Endothelial cell of umbilical vein (primary cell): ENCODE measurements around the gene SESN3. TPM values are rescaled to one million over a fixed set of nuclear protein-coding genes. Genes with fewer than 3 reads are reported as not detected.

Experiments used
- BruUV-seq: library from RNA; stranded (reverse); fragments of 400-500 nt; replicated peaks from 2 replicates; lab custom pipeline; 2021; lab: Mats Ljungman, UMichigan
- CTCF ChIA-PET: fragments of 300-600, 350-600 bp; sonication (Branson Sonifier 250); formaldehyde crosslinking; loops from one replicate; lab custom pipeline; 2021; ENCODE audit warnings: antibody characterized with exemption, inconsistent platforms; lab: Charles Lee
- POLR2A ChIA-PET: fragments of 300-600, 350-600 bp; sonication (Branson Sonifier 250); formaldehyde crosslinking; loops from one replicate; lab custom pipeline; 2021; ENCODE audit warnings: antibody characterized with exemption, inconsistent platforms; lab: Charles Lee
- DNase-seq: peaks from one replicate; pipeline ENCODE4 v3.0.0-alpha.2; 2011; ENCODE audit warnings: low read depth, low spot score
- FAIRE-seq: peaks from 2 replicates; lab custom pipeline; 2011; peaks lifted over from hg19 to GRCh38; lab: Jason Lieb, UNC
- H2AFZ ChIP-seq: 2 replicates; pipeline ENCODE4 v1.6.0; 2012; ENCODE audit warnings: low read depth, low read length, control low read depth, inconsistent platforms
- H3K27ac ChIP-seq: 2 replicates; pipeline ENCODE4 v1.5.1; 2011; ENCODE audit warnings: low read depth, mild to moderate bottlenecking, control low read depth, low read length, moderate library complexity; ENCODE audit not compliant: insufficient read depth
- H3K27me3 ChIP-seq, 2 experiments: 2 replicates each; pipeline versions ENCODE4 v1.6.0 to v1.6.1; 2011; ENCODE audit warnings: low read length in 2 of 2, mixed read lengths in 1 of 2; ENCODE audit not compliant: control insufficient read depth in 2 of 2, insufficient read depth in 2 of 2
- H3K36me3 ChIP-seq, 2 experiments: 2 replicates in 1 of 2; 3 replicates in 1 of 2; pipeline ENCODE4 v1.5.1; 2011; ENCODE audit warnings: low read length in 2 of 2, mild to moderate bottlenecking in 1 of 2, moderate library complexity in 1 of 2; ENCODE audit not compliant: control insufficient read depth in 2 of 2, insufficient read depth in 2 of 2; ENCODE audit errors: extremely low read depth in 1 of 2
- H3K4me1 ChIP-seq: 3 replicates; pipeline ENCODE4 v1.5.1; 2011; ENCODE audit warnings: mild to moderate bottlenecking, low read length; ENCODE audit not compliant: control insufficient read depth, insufficient read depth; ENCODE audit errors: extremely low read depth
- H3K4me2 ChIP-seq: 2 replicates; pipeline ENCODE4 v1.6.1; 2011; ENCODE audit warnings: low read length, control low read depth, mixed read lengths; ENCODE audit not compliant: insufficient read depth
- H3K4me3 ChIP-seq, 3 experiments: fragments of 200-600 bp in 1 of 3; sonication (generic), shearing (Covaris generic) in 1 of 3; replicated peaks in 1 of 3; 2 replicates each; pipeline ENCODE4 v1.5.1; 2011 to 2016; ENCODE audit warnings: control low read depth in 3 of 3, low read length in 3 of 3, mild to moderate bottlenecking in 2 of 3, inconsistent platforms in 1 of 3, low read depth in 1 of 3, moderate library complexity in 1 of 3; ENCODE audit not compliant: insufficient read depth in 1 of 3
- H3K79me2 ChIP-seq: 2 replicates; pipeline ENCODE4 v1.6.0; 2012; ENCODE audit warnings: low read length, inconsistent platforms; ENCODE audit not compliant: control insufficient read depth, insufficient read depth
- H3K9ac ChIP-seq: replicated peaks from 2 replicates; pipeline ENCODE3; 2011; ENCODE audit warnings: low read length, control low read depth; ENCODE audit not compliant: insufficient read depth; ENCODE audit errors: extremely low read depth
- H3K9me1 ChIP-seq: replicated peaks from 3 replicates; pipeline ENCODE4 v1.6.0; 2011; ENCODE audit warnings: mild to moderate bottlenecking, low read length; ENCODE audit not compliant: control insufficient read depth, insufficient read depth; ENCODE audit errors: extremely low read depth
- H3K9me3 ChIP-seq: replicated peaks from 2 replicates; pipeline ENCODE4 v1.5.1; 2012; ENCODE audit warnings: low read length, inconsistent platforms; ENCODE audit not compliant: control insufficient read depth, insufficient read depth
- H4K20me1 ChIP-seq: replicated peaks from 2 replicates; pipeline ENCODE3; 2011; ENCODE audit warnings: mild to moderate bottlenecking, low read length; ENCODE audit not compliant: control insufficient read depth, insufficient read depth; ENCODE audit errors: extremely low read depth
- EZH2 ChIP-seq: IDR thresholded peaks from 2 replicates; pipeline ENCODE4 v1.6.1; 2012; ENCODE audit warnings: borderline replicate concordance, low read depth, mild to moderate bottlenecking, moderate library complexity, low read length, inconsistent platforms; ENCODE audit not compliant: severe bottlenecking
- FOS ChIP-seq: IDR thresholded peaks from 2 replicates; pipeline ENCODE4 v1.6.1; 2011; ENCODE audit warnings: mild to moderate bottlenecking, low read length, moderate library complexity, borderline replicate concordance; ENCODE audit not compliant: insufficient read depth
- GATA2 ChIP-seq: IDR thresholded peaks from 2 replicates; pipeline ENCODE4 v1.7.0; 2011; ENCODE audit warnings: low read depth, mild to moderate bottlenecking, moderate library complexity, mixed read lengths, low read length; ENCODE audit not compliant: insufficient read length, insufficient read depth
- JUN ChIP-seq: IDR thresholded peaks from 2 replicates; pipeline ENCODE4 v1.6.1; 2011; ENCODE audit warnings: borderline replicate concordance, low read depth; ENCODE audit not compliant: insufficient read length, insufficient read depth
- MYC ChIP-seq: IDR thresholded peaks from one replicate; pipeline ENCODE4 v1.6.1; 2011; ENCODE audit warnings: mild to moderate bottlenecking, low read depth, low read length
- POLR2A ChIP-seq: IDR thresholded peaks from 2 replicates; pipeline ENCODE4 v1.6.1; 2012; ENCODE audit warnings: low read depth, mild to moderate bottlenecking, control low read depth, low read length
- POLR2AphosphoS5 ChIP-seq: IDR thresholded peaks from 2 replicates; pipeline ENCODE4 v1.6.1; 2012; ENCODE audit warnings: low read depth, mild to moderate bottlenecking, control low read depth, low read length, moderate library complexity; ENCODE audit not compliant: insufficient read depth
- dilution Hi-C: fragments of 300-500 bp; cut with MboI; formaldehyde crosslinking; loops from one replicate; pipeline ENCODE4 v1.15.0; 2019; ENCODE audit warnings: low sequenced_read_pairs; ENCODE audit not compliant: extremely low pct_ligation_motif_present
- intact Hi-C: fragments of 100-400 bp; cut with micrococcal nuclease; formaldehyde crosslinking; loops from one replicate; pipeline ENCODE4 v1.10.0; 2022
- polyA plus RNA-seq, 4 experiments: library from polyadenylated mRNA; depleted of rRNA in 3 of 4; stranded (reverse) in 3 of 4; unstranded in 1 of 4; fragments of >200 nt; gene quantifications; 2 replicates each; pipeline versions ENCODE4 v1.2.1 to v1.2.3, GENCODE V29; 2011 to 2012; ENCODE audit warnings: missing spikeins in 1 of 4
- total RNA-seq: library from RNA; stranded (reverse); gene quantifications from 2 replicates; pipeline ENCODE4 v1.2.3, GENCODE V29; 2021
- TF ChIP-seq, protein P1 (sequence below), 2 donors: IDR thresholded peaks; 1 replicate in 1 of 2; 2 replicates in 1 of 2; pipeline ENCODE4 v1.5.1; 2011; ENCODE audit warnings: low read length in 2 of 2, mild to moderate bottlenecking in 2 of 2, moderate library complexity in 2 of 2, control low read depth in 1 of 2, inconsistent platforms in 1 of 2, low read depth in 1 of 2; ENCODE audit not compliant: insufficient read depth in 1 of 2; ENCODE audit errors: extremely low read depth in 1 of 2
- TF ChIP-seq, protein P2 (sequence below): IDR thresholded peaks from 2 replicates; pipeline ENCODE4 v1.6.1; 2011; ENCODE audit not compliant: insufficient read depth, insufficient read length

Gene SESN3
- total and polyA plus RNA-seq, 2 donors (not counting 3 experiments of a cell fraction or from before 2014, with no cell fraction given) = 1.6 to 6.9 TPM

DNA sequence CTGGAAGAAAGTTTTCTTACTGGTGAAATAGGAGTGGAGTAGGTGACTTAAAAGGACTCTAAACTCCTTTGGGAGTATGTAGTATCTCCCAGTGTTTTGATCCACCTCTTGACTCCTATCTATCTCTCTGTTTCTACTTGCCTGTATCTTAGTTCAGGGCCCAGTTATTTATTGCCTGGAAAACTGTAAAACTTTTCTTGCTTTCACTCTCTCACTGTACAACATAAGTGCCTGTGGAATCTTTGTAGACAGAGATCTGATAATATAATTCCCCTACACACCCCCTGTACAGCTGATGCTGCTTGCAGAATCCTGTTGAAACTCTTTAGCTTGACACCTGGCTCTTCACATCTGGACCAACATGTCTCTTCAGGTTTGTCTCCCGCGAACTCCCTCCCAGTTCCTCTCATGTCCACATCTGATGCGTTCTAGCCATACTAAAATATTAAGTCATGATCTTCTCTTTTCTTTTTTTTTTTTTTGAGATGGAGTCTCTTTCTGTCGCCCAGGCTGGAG lies 26.5 kb upstream of the SESN3 start:
- FAIRE-seq (no peak), DNase-seq (no peak)
- TF ChIP-seq POLR2AphosphoS5 (no peak), JUN (no peak), MYC (no peak), EZH2 (no peak), FOS (no peak), POLR2A (no peak), GATA2 (no peak)
- TF ChIP-seq, protein P1, sequence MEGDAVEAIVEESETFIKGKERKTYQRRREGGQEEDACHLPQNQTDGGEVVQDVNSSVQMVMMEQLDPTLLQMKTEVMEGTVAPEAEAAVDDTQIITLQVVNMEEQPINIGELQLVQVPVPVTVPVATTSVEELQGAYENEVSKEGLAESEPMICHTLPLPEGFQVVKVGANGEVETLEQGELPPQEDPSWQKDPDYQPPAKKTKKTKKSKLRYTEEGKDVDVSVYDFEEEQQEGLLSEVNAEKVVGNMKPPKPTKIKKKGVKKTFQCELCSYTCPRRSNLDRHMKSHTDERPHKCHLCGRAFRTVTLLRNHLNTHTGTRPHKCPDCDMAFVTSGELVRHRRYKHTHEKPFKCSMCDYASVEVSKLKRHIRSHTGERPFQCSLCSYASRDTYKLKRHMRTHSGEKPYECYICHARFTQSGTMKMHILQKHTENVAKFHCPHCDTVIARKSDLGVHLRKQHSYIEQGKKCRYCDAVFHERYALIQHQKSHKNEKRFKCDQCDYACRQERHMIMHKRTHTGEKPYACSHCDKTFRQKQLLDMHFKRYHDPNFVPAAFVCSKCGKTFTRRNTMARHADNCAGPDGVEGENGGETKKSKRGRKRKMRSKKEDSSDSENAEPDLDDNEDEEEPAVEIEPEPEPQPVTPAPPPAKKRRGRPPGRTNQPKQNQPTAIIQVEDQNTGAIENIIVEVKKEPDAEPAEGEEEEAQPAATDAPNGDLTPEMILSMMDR (IDR thresholded peaks at IDR 0.05; ENCODE audit: extremely low read depth in 1 of 2, insufficient read depth in 1 of 2, low read depth in 1 of 2, low read length in 2 of 2) = no peak
- TF ChIP-seq, protein P2, sequence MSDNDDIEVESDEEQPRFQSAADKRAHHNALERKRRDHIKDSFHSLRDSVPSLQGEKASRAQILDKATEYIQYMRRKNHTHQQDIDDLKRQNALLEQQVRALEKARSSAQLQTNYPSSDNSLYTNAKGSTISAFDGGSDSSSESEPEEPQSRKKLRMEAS = no peak
- Histone ChIP-seq H3K4me3 (no peak overlapping the region), H3K4me1 (no peaks in the 10 kb centered on the region), H3K9ac (no peak overlapping the region), H3K79me2 (no peaks in the 10 kb centered on the region), H3K9me3 (no peaks in the 10 kb centered on the region), H2AFZ (no peak overlapping the region), H3K27ac (no peak overlapping the region), H4K20me1 (no peaks in the 10 kb centered on the region), H3K27me3 (peaks cover 0 to 2% of the 10 kb centered on the region in 2 experiments), H3K4me2 (no peak overlapping the region), H3K9me1 (no peaks in the 10 kb centered on the region), H3K36me3 (no peaks in the 10 kb centered on the region)
- CTCF ChIA-PET = no interaction called here
- POLR2A ChIA-PET = no interaction called here
- dilution Hi-C loops (no loop called here), intact Hi-C loops (no loop called here)
- BruUV-seq = no TSS peak
